Astrocyte (in vitro differentiated cells and primary cell): Measurements from ENCODE around the gene SIRT2.

Experiments used
- EZH2 ChIP-seq: IDR thresholded peaks from 2 replicates; pipeline ENCODE4 v1.6.1; 2012; ENCODE audit warnings: mild to moderate bottlenecking, low read length, inconsistent platforms; ENCODE audit not compliant: insufficient read depth
- TF ChIP-seq, protein P1 (sequence below): IDR thresholded peaks from 2 replicates; pipeline ENCODE4 v1.5.1; 2011; ENCODE audit warnings: low read depth, mild to moderate bottlenecking, inconsistent platforms, low read length, moderate library complexity; ENCODE audit not compliant: insufficient read depth

- TF ChIP-seq, protein P1, sequence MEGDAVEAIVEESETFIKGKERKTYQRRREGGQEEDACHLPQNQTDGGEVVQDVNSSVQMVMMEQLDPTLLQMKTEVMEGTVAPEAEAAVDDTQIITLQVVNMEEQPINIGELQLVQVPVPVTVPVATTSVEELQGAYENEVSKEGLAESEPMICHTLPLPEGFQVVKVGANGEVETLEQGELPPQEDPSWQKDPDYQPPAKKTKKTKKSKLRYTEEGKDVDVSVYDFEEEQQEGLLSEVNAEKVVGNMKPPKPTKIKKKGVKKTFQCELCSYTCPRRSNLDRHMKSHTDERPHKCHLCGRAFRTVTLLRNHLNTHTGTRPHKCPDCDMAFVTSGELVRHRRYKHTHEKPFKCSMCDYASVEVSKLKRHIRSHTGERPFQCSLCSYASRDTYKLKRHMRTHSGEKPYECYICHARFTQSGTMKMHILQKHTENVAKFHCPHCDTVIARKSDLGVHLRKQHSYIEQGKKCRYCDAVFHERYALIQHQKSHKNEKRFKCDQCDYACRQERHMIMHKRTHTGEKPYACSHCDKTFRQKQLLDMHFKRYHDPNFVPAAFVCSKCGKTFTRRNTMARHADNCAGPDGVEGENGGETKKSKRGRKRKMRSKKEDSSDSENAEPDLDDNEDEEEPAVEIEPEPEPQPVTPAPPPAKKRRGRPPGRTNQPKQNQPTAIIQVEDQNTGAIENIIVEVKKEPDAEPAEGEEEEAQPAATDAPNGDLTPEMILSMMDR, result no peak
- no peak for TF ChIP-seq EZH2
Observed at GRCh38 chr19:38869160-38869835, 30.1 kb downstream of the SIRT2 start.
